Activated T-cell treated with anti-CD3 and anti-CD28 coated beads, Interleukin-2, amount 50 U/mL, for 72 hours (primary cell): Measurements from ENCODE around the gene PDZRN4. TPM values are rescaled to one million over a fixed set of nuclear protein-coding genes. Genes with fewer than 3 reads are reported as not detected.
A peak's percentile ranks its signal among the peaks of the same experiment; 100 is the strongest.

Experiments
- ATAC-seq, 2 donors: fragments of 150-1000 bp; cut with Tn5 transposase; replicated peaks in 1 of 2; 2 replicates each; pipeline ENCODE4 v1.10.0; 2021; ENCODE audit warnings: moderate library complexity in 2 of 2, mild to moderate bottlenecking in 1 of 2
- DNase-seq, 2 donors: peaks; one replicate each; pipeline ENCODE4 v3.0.0; 2021 to 2022; ENCODE audit warnings: mixed read lengths in 1 of 2
- H3K27ac Mint-ChIP-seq: one replicate; pipeline ENCODE4 v1.8.0; 2022; ENCODE audit warnings: mild to moderate bottlenecking, moderate library complexity, mixed read lengths
- H3K27me3 Mint-ChIP-seq: one replicate; pipeline ENCODE4 v1.8.0; 2022; ENCODE audit warnings: low read depth, mixed read lengths
- H3K36me3 Mint-ChIP-seq, 2 donors: one replicate each; pipeline ENCODE4 v1.8.0; 2022; ENCODE audit warnings: mixed read lengths in 2 of 2, mild to moderate bottlenecking in 1 of 2; ENCODE audit not compliant: insufficient read depth in 2 of 2
- H3K4me1 Mint-ChIP-seq: one replicate; pipeline ENCODE4 v1.8.0; 2022; ENCODE audit warnings: low read depth, mixed read lengths
- H3K4me3 Mint-ChIP-seq, 2 donors: one replicate each; pipeline ENCODE4 v1.8.0; 2022; ENCODE audit warnings: mild to moderate bottlenecking in 2 of 2, mixed read lengths in 2 of 2, moderate library complexity in 2 of 2
- H3K9me3 Mint-ChIP-seq, 2 donors: one replicate each; pipeline ENCODE4 v1.8.0; 2022; ENCODE audit warnings: mixed read lengths in 2 of 2
- total RNA-seq, 2 donors: library from RNA; stranded (reverse); gene quantifications; one replicate each; pipeline ENCODE4 v1.2.3, GENCODE V29; 2022

The PDZRN4 gene
- total RNA-seq, 2 donors from 2014 or later: not detected

GRCh38 chr12:41497409-41497808, 309.3 kb downstream of the PDZRN4 start:
- Mint-ChIP-seq H3K27ac (no peak overlapping the region), H3K36me3 (no peaks in the 10 kb centered on the region), H3K27me3 (peaks cover 4% of the 10 kb centered on the region), H3K9me3 (no peaks in the 10 kb centered on the region), H3K4me3 (no peak overlapping the region), H3K4me1 (no peaks in the 10 kb centered on the region)
- ATAC-seq: no peak
- no peak for DNase-seq

DNA sequence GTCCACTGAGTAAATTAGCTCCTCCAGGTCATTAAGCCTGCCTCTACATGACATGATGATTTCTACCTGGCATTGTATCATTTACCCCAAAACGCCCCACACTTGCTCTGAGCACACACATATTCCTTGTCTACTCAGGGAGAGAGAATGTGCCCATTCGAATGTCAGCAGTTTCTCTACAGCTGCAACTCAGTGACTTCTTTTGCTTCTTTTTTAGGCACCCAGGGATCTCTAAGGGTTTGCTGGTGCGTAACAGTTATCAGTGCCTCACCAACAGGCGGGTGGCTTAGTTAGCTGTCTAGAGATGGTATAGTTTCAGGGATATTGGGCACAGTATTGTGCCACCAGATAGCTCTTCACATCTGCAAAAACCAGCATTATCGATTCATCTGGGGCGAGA, 316.9 kb downstream of the PDZRN4 start:
- ATAC-seq (no peak), DNase-seq (no peak)
- Mint-ChIP-seq H3K4me3 (no peak overlapping the region), H3K27me3 (no peaks in the 10 kb centered on the region), H3K9me3 (no peaks in the 10 kb centered on the region), H3K36me3 (no peaks in the 10 kb centered on the region), H3K4me1 (no peaks in the 10 kb centered on the region), H3K27ac (no peak overlapping the region)

DNA sequence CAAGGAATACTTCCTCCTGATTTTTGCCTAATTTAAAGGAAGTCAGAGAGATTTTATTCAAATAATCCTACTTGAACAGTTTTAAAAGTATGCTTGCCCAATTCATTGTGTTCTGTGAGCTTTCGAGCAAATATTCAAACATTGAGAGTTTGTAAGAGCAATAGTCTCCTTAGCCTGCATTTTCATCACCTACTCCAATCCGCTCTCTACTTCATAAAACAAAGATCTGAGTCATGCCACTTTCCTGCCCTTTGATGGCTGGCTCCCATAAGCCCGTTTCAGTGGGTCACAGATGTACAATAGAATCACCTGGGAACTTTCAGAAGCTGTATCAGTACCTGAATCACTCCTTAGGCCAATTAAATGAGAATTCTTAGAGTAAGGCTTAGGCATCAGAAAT, 319.2 kb downstream of the PDZRN4 start:
- Mint-ChIP-seq H3K4me1 (no peaks in the 10 kb centered on the region), H3K27me3 (peaks cover 5% of the 10 kb centered on the region), H3K4me3 (no peak overlapping the region), H3K27ac (no peak overlapping the region), H3K9me3 (no peaks in the 10 kb centered on the region), H3K36me3 (no peaks in the 10 kb centered on the region)
- DNase-seq (no peak), ATAC-seq (no peak)

GRCh38 chr12:41509271-41510055, 321.3 kb downstream of the PDZRN4 start:
- no peak overlapping the region for H3K27ac Mint-ChIP-seq
- no peaks in the 10 kb centered on the region for H3K4me1 Mint-ChIP-seq
- no peak overlapping the region for H3K4me3 Mint-ChIP-seq
- no peak for ATAC-seq
- H3K36me3 Mint-ChIP-seq: no peaks in the 10 kb centered on the region
- DNase-seq: no peak
- peaks cover 9% of the 10 kb centered on the region for H3K27me3 Mint-ChIP-seq
- no peaks in the 10 kb centered on the region for H3K9me3 Mint-ChIP-seq

- Mint-ChIP-seq H3K27me3 (peaks cover 9% of the 10 kb centered on the region), H3K4me1 (no peaks in the 10 kb centered on the region), H3K36me3 (no peaks in the 10 kb centered on the region), H3K9me3 (no peaks in the 10 kb centered on the region), H3K27ac (no peak overlapping the region), H3K4me3 (no peak overlapping the region)
- no peak for ATAC-seq
- DNase-seq: no peak
These were observed 322.4 kb downstream of the PDZRN4 start for GRCh38 chr12:41510470-41510869.

- peaks cover 16% of the 10 kb centered on the region for H3K27me3 Mint-ChIP-seq
- no peaks in the 10 kb centered on the region for H3K4me1 Mint-ChIP-seq
- H3K9me3 Mint-ChIP-seq: no peaks in the 10 kb centered on the region
- H3K27ac Mint-ChIP-seq: no peak overlapping the region
- no peak for ATAC-seq
- no peak overlapping the region for H3K4me3 Mint-ChIP-seq
- no peaks in the 10 kb centered on the region for H3K36me3 Mint-ChIP-seq
- DNase-seq: no peak
These were observed 323.1 kb downstream of the PDZRN4 start for GRCh38 chr12:41511247-41511646.

DNA sequence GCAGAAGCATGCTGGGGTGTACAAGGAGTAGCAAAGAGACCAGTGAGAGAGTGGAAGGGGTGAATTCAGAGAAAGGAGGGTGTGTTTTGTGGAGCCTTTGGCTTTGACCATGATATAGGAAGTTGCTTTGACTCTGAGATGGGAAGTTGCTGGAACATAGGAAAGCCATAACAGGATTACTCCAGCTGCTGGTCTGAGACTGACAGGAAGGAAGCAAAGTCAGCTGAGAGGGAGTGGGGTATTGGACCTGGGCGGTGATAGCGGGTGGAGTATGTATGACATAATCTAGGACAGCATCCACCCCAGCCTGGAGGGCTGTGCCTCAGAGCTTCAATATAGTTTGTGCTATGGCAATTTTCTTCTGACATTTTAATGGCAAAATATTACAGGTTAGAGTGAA, 324.4 kb downstream of the PDZRN4 start:
- Mint-ChIP-seq H3K27me3 (peaks cover 20% of the 10 kb centered on the region), H3K9me3 (no peaks in the 10 kb centered on the region), H3K4me1 (no peaks in the 10 kb centered on the region), H3K36me3 (no peaks in the 10 kb centered on the region), H3K4me3 (no peak overlapping the region), H3K27ac (no peak overlapping the region)
- ATAC-seq (no peak), DNase-seq (no peak)

DNA sequence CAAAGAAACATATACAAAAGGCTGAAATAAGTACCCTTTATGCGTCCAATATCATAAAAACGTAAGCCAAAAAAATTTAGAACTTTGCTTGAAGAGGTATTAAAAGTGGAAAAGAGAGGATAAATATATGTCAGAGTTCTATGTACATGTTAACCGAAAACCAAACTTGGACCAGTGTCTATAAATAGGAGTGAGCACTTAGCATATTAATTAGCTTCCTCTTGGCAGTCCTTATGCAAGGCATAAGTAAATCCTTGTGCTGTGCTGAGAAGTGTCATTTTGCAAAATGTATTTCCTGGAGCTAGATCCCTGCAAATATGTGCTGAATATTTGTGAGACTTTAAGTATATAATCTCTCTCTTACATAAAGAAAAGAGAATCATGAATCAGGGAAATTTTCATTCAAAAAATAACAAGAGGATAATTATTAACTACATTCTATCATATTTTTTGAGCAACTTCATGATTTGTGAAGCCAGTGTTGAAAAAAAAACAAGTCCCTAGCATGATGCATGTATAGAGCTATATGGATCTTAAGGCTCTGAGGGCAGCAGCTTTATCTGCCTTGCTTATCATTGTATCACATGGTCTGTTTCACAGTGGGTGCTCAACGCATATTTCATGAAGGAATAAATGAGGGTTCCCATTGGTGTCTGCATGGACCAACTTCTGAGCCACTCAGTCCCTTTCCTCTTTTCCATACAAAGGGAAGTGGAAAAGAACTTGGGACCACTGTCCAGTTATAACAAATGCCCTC, 326.1 kb downstream of the PDZRN4 start:
- Mint-ChIP-seq H3K27ac (no peak overlapping the region), H3K9me3 (no peaks in the 10 kb centered on the region), H3K4me3 (no peak overlapping the region), H3K36me3 (no peaks in the 10 kb centered on the region), H3K4me1 (no peaks in the 10 kb centered on the region), H3K27me3 (peaks cover 20% of the 10 kb centered on the region)
- no peak for DNase-seq
- ATAC-seq: no peak

DNA sequence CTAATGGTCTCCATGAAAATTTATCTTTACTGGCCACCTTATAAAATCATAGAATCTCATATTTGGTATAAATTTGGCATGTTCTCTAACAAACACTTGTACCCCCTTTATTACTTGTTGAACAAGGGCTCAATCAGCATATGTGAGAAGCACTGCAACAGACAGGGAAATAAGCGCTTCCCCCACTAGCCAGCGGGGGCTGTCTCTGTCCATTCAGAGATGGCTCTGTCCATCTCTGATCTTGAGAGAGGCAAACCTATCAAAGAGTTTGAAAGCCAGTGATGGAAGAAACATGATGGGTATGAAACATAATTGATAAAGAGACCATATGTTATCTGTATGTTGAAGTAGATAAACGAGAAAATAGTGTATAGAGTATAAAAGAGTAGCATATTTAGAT, 326.8 kb downstream of the PDZRN4 start:
- ATAC-seq (no peak), DNase-seq (no peak)
- Mint-ChIP-seq H3K27ac (no peak overlapping the region), H3K27me3 (peaks cover 20% of the 10 kb centered on the region), H3K4me1 (no peaks in the 10 kb centered on the region), H3K9me3 (no peaks in the 10 kb centered on the region), H3K4me3 (no peak overlapping the region), H3K36me3 (no peaks in the 10 kb centered on the region)

DNA sequence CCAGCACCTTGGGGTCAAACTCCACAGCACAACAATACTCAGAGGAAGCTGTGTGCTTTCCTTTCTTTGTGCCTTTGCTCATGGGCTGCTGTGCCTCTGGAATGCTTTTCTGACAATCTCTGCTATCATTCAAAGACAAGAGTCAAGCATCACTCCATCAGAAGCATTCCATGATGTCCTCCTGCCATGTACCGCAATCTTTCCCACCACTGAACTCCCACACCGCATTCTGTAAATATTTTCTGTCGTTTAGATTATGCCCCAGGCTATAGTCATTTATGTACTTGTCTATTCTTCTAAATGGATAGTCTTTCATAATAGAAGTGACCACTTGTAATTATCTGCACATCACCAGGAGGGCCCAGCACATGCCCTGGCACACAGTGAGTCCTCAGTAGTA, 327.8 kb downstream of the PDZRN4 start:
- ATAC-seq (no peak), DNase-seq (no peak)
- Mint-ChIP-seq H3K9me3 (no peaks in the 10 kb centered on the region), H3K36me3 (no peaks in the 10 kb centered on the region), H3K27ac (no peak overlapping the region), H3K4me3 (no peak overlapping the region), H3K4me1 (no peaks in the 10 kb centered on the region), H3K27me3 (peaks cover 20% of the 10 kb centered on the region)

- ATAC-seq: no peak
- no peak for DNase-seq
These were observed 332.7 kb downstream of the PDZRN4 start for GRCh38 chr12:41520869-41521268.

GRCh38 chr12:41521872-41522379, 333.8 kb downstream of the PDZRN4 start:
- Mint-ChIP-seq H3K9me3 (no peaks in the 10 kb centered on the region), H3K36me3 (no peaks in the 10 kb centered on the region), H3K27me3 (no peaks in the 10 kb centered on the region), H3K27ac (no peak overlapping the region), H3K4me1 (no peaks in the 10 kb centered on the region), H3K4me3 (peak overlapping the region in 1 of 2 donors; percentile 35)
- DNase-seq (no peak), ATAC-seq (no peak)

More at GRCh38 chr12:41520869-41521268, 332.7 kb downstream of the PDZRN4 start:
- no peak overlapping the region for H3K4me3 Mint-ChIP-seq
- H3K4me1 Mint-ChIP-seq: no peaks in the 10 kb centered on the region
- no peaks in the 10 kb centered on the region for H3K36me3 Mint-ChIP-seq
- peaks cover 8% of the 10 kb centered on the region for H3K27me3 Mint-ChIP-seq
- no peaks in the 10 kb centered on the region for H3K9me3 Mint-ChIP-seq
- H3K27ac Mint-ChIP-seq: no peak overlapping the region

GRCh38 chr12:41527062-41527461, 338.9 kb downstream of the PDZRN4 start:
- H3K27me3 Mint-ChIP-seq: no peaks in the 10 kb centered on the region
- H3K4me3 Mint-ChIP-seq: no peak overlapping the region
- no peak for DNase-seq
- no peak for ATAC-seq
- no peaks in the 10 kb centered on the region for H3K4me1 Mint-ChIP-seq
- no peaks in the 10 kb centered on the region for H3K9me3 Mint-ChIP-seq
- no peaks in the 10 kb centered on the region for H3K36me3 Mint-ChIP-seq
- H3K27ac Mint-ChIP-seq: no peak overlapping the region
